Ascending aorta (tissue), 2 donors: ENCODE results near the gene NRP2. TPM values are rescaled to one million over a fixed set of nuclear protein-coding genes. Genes with fewer than 3 reads are reported as not detected.

Source experiments
- DNase-seq, 2 donors: peaks; one replicate each; pipeline ENCODE4 v3.0.0-alpha.2; 2019; ENCODE audit warnings: low spot score in 2 of 2
- H3K27ac ChIP-seq, 2 donors: fragments of 200-600 bp; sonication (generic); one replicate each; pipeline ENCODE4 v1.5.1; 2016 to 2017; ENCODE audit warnings: mild to moderate bottlenecking in 1 of 2
- H3K27me3 ChIP-seq: fragments of 200-600 bp; sonication (generic); one replicate; pipeline ENCODE4 v1.5.1; 2017
- H3K36me3 ChIP-seq, 2 donors: fragments of 200-600 bp; sonication (generic); one replicate each; pipeline ENCODE4 v1.5.1; 2016
- H3K4me1 ChIP-seq, 2 donors: fragments of 200-600 bp; sonication (generic); one replicate each; pipeline ENCODE4 v1.5.1; 2016 to 2017; ENCODE audit warnings: mild to moderate bottlenecking in 1 of 2
- H3K4me3 ChIP-seq, 2 donors: fragments of 200-600 bp; sonication (generic); one replicate each; pipeline ENCODE4 v1.5.1; 2016 to 2017; ENCODE audit warnings: mild to moderate bottlenecking in 1 of 2
- H3K9me3 ChIP-seq, 2 donors: fragments of 200-600 bp; sonication (generic); one replicate each; pipeline ENCODE4 v1.5.1; 2016
- CTCF ChIP-seq, 3 experiments: fragments of 200-600 bp in 2 of 3; fragments of 450-650 bp in 1 of 3; sonication (generic) in 2 of 3; IDR thresholded peaks; one replicate each; pipeline ENCODE4 v1.5.1; 2016 to 2019; ENCODE audit warnings: antibody characterized with exemption in 3 of 3, mild to moderate bottlenecking in 1 of 3, moderate library complexity in 1 of 3
- intact Hi-C: fragments of 100-400 bp; cut with DNase I; formaldehyde crosslinking; loops from one replicate; pipeline ENCODE4 v1.15.1; 2023
- total RNA-seq: library from RNA; depleted of rRNA; stranded (reverse); fragments of >200 nt; gene quantifications from one replicate; pipeline ENCODE4 v1.1.0, GENCODE V29; 2016

Gene NRP2
- total RNA-seq, 1 donor from 2014 or later: 39.7 TPM

DNA sequence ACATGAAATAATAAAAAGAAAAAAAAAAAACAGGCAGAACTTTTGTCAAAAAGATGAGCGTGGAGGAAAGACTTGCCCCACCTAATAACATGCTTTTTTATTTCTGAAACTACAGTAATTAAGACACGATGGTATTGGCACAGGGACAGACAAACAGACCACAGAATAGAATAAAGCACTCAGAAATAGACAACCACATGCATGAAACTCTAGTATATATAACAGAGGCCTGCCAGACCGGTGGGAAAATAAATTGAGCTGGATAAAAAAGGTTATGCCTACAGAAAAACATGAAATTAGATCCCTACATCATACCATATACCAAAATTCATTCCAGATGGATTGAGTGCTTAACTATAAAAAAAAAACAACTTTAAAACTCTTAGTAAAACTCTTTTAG is 163.1 kb downstream of the NRP2 start:
- Histone ChIP-seq H3K27ac (no peak overlapping the region), H3K36me3 (no peaks in the 10 kb centered on the region), H3K4me3 (no peak overlapping the region), H3K27me3 (no peaks in the 10 kb centered on the region), H3K9me3 (no peaks in the 10 kb centered on the region), H3K4me1 (no peaks in the 10 kb centered on the region)
- TF ChIP-seq CTCF (IDR thresholded peaks at IDR 0.05): no peak
- DNase-seq: no peak
- intact Hi-C loops: no loop called here
